ENCODE results near the gene GDF10. TPM values are rescaled to one million over a fixed set of nuclear protein-coding genes. Genes with fewer than 3 reads are reported as not detected.

The GDF10 gene
- total and polyA plus RNA-seq, 2 donors (not counting 3 experiments of a cell fraction or from before 2014, with no cell fraction given): not detected

DNA sequence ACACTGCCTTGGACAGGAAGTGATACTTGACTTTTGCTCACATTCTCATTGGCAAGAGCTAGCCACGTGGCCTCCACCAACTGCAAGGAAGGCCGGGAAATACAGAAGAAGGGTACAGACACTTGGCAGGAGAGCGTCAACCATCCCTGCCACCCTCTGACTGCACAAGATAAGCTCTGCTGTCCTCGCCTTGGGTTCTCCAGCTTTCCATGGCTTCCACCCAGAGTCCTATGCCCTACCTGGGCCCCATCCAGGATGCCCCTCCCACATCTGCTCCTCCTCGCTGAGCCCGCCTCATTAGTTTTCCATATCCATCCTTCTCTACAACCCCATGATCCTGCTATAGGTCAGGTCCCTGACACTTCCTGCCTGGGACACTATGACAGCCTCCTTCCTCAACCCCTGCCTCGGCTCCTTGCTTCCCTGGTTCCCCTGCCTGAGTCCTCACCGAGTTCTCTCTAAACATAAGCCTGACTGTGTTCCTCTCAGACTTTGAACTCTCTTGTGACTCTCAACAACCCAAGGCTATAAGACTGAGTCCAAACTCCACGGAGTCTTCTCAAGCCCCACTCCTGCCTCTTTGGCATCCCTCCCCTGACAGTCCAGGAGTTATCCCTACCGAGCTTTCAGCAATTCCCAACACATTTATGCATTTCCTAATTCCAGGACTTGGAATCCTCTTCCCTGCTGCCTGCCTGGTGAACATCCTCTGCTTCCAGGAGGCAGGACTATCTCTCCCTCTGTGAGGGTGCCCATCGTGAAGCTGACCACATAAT is 23.2 kb upstream of the GDF10 start:
- no peak for FAIRE-seq
- Histone ChIP-seq H3K4me2 (ENCODE audit: insufficient read depth, low read length) (no peak overlapping the region), H3K4me1 (ENCODE audit: control insufficient read depth, extremely low read depth, insufficient read depth, low read length) (no peaks in the 10 kb centered on the region), H3K36me3 (ENCODE audit: control insufficient read depth in 2 of 2, extremely low read depth in 1 of 2, insufficient read depth in 2 of 2, low read length in 2 of 2) (no peaks in the 10 kb centered on the region), H3K27me3 (ENCODE audit: control insufficient read depth in 2 of 2, insufficient read depth in 2 of 2, low read length in 2 of 2) (no peaks in the 10 kb centered on the region), H3K9ac (replicated peaks; ENCODE audit: extremely low read depth, insufficient read depth, low read length) (no peak overlapping the region), H3K4me3 (replicated peaks in 1 of 3; ENCODE audit: insufficient read depth in 1 of 3, low read depth in 1 of 3, low read length in 3 of 3) (no peak overlapping the region), H3K79me2 (ENCODE audit: control insufficient read depth, insufficient read depth, low read length) (no peaks in the 10 kb centered on the region), H3K9me1 (replicated peaks; ENCODE audit: control insufficient read depth, extremely low read depth, insufficient read depth, low read length) (no peaks in the 10 kb centered on the region), H2AFZ (ENCODE audit: low read depth, low read length) (no peak overlapping the region), H4K20me1 (replicated peaks; ENCODE audit: control insufficient read depth, extremely low read depth, insufficient read depth, low read length) (no peaks in the 10 kb centered on the region), H3K27ac (ENCODE audit: insufficient read depth, low read depth, low read length) (no peak overlapping the region), H3K9me3 (replicated peaks; ENCODE audit: control insufficient read depth, insufficient read depth, low read length) (no peaks in the 10 kb centered on the region)
- intact Hi-C loops (cut with micrococcal nuclease) (no loop called here), dilution Hi-C loops (cut with MboI; ENCODE audit: extremely low pct_ligation_motif_present, low sequenced_read_pairs) (no loop called here)
- ChIA-PET POLR2A (no interaction called here), CTCF (no interaction called here)
- no peak for TF ChIP-seq FOS (IDR thresholded peaks at IDR 0.05; ENCODE audit: borderline replicate concordance, insufficient read depth, low read length)
- no peak for TF ChIP-seq MYC (IDR thresholded peaks at IDR 0.05; ENCODE audit: low read depth, low read length)
- TF ChIP-seq POLR2A (IDR thresholded peaks at IDR 0.05; ENCODE audit: low read depth, low read length): no peak
- no peak for TF ChIP-seq GATA2 (IDR thresholded peaks at IDR 0.05; ENCODE audit: insufficient read depth, insufficient read length, low read depth, low read length)
- TF ChIP-seq, protein P1, sequence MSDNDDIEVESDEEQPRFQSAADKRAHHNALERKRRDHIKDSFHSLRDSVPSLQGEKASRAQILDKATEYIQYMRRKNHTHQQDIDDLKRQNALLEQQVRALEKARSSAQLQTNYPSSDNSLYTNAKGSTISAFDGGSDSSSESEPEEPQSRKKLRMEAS (IDR thresholded peaks at IDR 0.05; ENCODE audit: insufficient read depth, insufficient read length): no peak
- no peak for TF ChIP-seq JUN (IDR thresholded peaks at IDR 0.05; ENCODE audit: borderline replicate concordance, insufficient read depth, insufficient read length, low read depth)
- no peak for TF ChIP-seq POLR2AphosphoS5 (IDR thresholded peaks at IDR 0.05; ENCODE audit: insufficient read depth, low read depth, low read length)
- no peak for TF ChIP-seq EZH2 (IDR thresholded peaks at IDR 0.05; ENCODE audit: borderline replicate concordance, low read depth, low read length, severe bottlenecking)
- TF ChIP-seq, protein P2, sequence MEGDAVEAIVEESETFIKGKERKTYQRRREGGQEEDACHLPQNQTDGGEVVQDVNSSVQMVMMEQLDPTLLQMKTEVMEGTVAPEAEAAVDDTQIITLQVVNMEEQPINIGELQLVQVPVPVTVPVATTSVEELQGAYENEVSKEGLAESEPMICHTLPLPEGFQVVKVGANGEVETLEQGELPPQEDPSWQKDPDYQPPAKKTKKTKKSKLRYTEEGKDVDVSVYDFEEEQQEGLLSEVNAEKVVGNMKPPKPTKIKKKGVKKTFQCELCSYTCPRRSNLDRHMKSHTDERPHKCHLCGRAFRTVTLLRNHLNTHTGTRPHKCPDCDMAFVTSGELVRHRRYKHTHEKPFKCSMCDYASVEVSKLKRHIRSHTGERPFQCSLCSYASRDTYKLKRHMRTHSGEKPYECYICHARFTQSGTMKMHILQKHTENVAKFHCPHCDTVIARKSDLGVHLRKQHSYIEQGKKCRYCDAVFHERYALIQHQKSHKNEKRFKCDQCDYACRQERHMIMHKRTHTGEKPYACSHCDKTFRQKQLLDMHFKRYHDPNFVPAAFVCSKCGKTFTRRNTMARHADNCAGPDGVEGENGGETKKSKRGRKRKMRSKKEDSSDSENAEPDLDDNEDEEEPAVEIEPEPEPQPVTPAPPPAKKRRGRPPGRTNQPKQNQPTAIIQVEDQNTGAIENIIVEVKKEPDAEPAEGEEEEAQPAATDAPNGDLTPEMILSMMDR (IDR thresholded peaks at IDR 0.05; ENCODE audit: extremely low read depth in 1 of 2, insufficient read depth in 1 of 2, low read depth in 1 of 2, low read length in 2 of 2): no peak
- BruUV-seq (replicated peaks): no TSS peak
- DNase-seq (ENCODE audit: low read depth, low spot score): no peak
